Activated naive CD8-positive, alpha-beta T cell treated with anti-CD3 and anti-CD28 coated beads, Interleukin-2, amount 50 U/mL, for 24 hours (primary cell): ENCODE data around the gene NOP16.

ENCODE experiments used
- ATAC-seq: fragments of 150-1000 bp; cut with Tn5 transposase; one replicate; pipeline ENCODE4 v1.10.0; 2021
- DNase-seq: peaks from one replicate; pipeline ENCODE4 v3.0.0; 2021
- H3K27ac Mint-ChIP-seq: one replicate; pipeline ENCODE4 v1.8.0; 2021; ENCODE audit warnings: mild to moderate bottlenecking, mixed read lengths
- H3K27me3 Mint-ChIP-seq: one replicate; pipeline ENCODE4 v1.8.0; 2021; ENCODE audit warnings: mixed read lengths
- H3K36me3 Mint-ChIP-seq: one replicate; pipeline ENCODE4 v1.8.0; 2021; ENCODE audit warnings: low read depth, mixed read lengths
- H3K4me1 Mint-ChIP-seq: one replicate; pipeline ENCODE4 v1.8.0; 2021; ENCODE audit warnings: mixed read lengths
- H3K4me3 Mint-ChIP-seq: one replicate; pipeline ENCODE4 v1.8.0; 2021; ENCODE audit warnings: mild to moderate bottlenecking, moderate library complexity, mixed read lengths
- H3K9me3 Mint-ChIP-seq: one replicate; pipeline ENCODE4 v1.8.0; 2021; ENCODE audit warnings: mixed read lengths

The NOP16 gene

DNA sequence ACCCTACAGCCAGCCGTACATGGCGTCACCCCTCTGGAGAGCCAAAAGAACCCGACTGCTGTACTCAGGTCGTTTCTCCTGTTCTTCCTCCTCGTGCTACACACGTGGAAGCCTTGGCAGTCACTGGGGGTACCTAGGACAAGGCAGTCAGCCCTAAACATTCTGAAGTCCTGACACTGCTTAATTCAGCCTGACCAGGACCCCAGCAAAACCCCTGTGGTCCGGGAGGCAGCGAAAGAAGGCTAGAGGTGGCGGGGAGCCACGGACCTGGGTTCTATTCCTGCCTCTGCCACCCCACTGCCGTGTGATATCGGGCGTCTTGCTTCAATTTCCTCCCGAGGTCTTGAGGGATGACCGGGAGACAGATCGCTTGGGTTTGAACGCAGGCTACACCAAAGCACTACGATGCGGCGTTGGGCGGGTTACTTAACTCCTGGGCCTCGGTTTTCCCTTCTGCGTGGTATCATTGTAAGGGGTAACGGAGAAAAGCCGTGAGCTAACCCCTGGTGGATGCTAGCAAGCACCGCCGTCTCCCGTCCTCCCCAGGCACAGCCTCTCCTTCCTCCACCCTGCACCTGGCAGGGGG is 23.5 kb downstream of the NOP16 start:
- ATAC-seq (no peak), DNase-seq (no peak)
- Mint-ChIP-seq H3K36me3 (peaks cover 17% of the 10 kb centered on the region), H3K27me3 (no peaks in the 10 kb centered on the region), H3K4me1 (peaks cover 31% of the 10 kb centered on the region), H3K4me3 (peak overlapping the region; percentile 76), H3K9me3 (no peaks in the 10 kb centered on the region), H3K27ac (peak overlapping the region; percentile 77)

DNA sequence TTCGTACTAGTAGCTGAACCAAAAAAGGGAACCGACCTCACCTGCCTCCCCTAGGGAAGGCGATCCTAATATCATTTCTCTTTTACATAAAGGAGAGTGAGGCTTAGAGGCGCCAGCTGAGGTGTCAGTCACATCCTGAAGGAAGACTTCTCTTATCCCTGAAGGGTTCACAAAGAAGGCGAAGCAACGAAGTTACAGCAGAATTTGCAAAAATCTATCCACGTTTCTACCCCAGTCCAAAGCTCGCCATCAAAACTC is 26.2 kb downstream of the NOP16 start:
- no peak for DNase-seq
- Mint-ChIP-seq H3K9me3 (no peaks in the 10 kb centered on the region), H3K4me3 (peak overlapping the region; percentile 96), H3K27ac (peak overlapping the region; percentile 94), H3K27me3 (no peaks in the 10 kb centered on the region), H3K4me1 (peaks cover 38% of the 10 kb centered on the region), H3K36me3 (peaks cover 20% of the 10 kb centered on the region)
- no peak for ATAC-seq

DNA sequence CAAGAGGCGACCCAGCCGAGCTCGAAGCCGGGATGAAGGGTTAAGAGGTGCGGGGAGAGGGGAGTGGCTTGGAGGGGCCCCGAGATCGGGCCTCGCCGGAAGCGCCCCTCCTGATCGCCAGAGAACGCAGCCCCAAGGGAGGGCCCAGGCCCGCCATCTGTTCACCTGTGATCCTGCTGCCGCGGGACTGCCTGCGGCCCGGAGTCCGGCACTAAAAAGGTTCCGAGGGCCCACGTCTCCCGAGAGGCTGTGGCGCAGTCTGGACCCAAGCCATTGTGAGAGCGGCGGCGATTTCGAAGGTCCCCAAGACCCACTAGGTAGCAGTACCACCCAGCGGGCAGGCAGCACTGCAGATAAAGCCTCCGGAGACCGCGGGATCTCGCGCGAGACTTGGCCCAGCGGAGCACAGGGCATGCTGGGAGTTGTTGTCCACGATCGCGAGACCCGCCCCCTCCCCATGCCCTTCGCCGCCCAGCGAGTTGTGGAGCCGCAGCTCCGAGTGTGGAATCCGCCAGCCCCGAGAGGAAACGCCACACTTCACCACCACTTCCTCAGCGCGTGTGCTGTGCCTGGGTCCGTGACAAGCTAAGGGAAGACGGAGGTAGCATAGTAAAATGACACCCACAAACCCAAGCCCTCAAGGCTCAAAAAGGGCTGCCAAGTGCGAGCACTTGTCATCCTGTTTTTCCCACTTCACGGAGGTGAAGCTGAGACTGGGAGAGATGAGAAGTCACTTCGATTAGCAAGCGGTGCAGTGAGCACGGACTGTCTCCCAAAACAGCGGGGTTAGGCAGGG is 26.8 kb downstream of the NOP16 start, which contains the start of gene KIAA1191:
TSS of gene KIAA1191 (minus strand) at position 328 of the 796 bp plus-strand sequence. CDS start 2,256 bp downstream, outside the sequence.
- Mint-ChIP-seq H3K27ac (peak within 1 kb of the TSS; percentile 94), H3K4me3 (peak within 1 kb of the TSS; percentile 96), H3K4me1 (peaks cover 36% of the 10 kb centered on the region), H3K9me3 (no peaks in the 10 kb centered on the region), H3K36me3 (peaks cover 17% of the 10 kb centered on the region), H3K27me3 (no peaks in the 10 kb centered on the region)
- ATAC-seq: peak; percentile 93
- peak; percentile 93 for DNase-seq

DNA sequence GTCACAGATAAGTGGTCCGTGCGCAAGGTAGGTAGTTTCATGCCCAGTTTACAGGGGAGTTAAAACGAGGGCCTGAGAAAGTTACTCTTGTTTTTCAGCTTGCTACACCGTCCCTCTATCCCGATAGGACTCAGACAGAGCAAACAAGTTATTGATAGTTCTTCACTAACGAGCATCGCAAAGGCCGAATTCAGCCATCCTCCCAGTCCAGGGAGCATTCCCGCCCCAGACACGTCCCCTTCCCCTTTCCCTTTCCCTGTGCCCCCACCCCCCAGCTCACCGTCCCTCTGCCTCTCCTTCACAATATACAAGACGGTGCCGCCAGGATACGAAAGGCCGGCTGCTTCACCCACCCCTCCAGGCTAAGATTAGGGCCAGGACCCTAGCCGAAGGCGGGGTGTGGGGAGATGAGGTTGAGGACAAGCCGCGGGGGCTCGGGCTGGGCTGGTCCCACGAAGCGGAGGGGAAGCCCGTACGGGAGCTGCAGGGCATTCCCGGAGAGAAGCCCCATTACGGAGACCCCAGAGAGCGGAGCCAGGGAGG is 27.4 kb downstream of the NOP16 start:
- peak overlapping the region; percentile 96 for H3K4me3 Mint-ChIP-seq
- peaks cover 35% of the 10 kb centered on the region for H3K4me1 Mint-ChIP-seq
- H3K27ac Mint-ChIP-seq: peak overlapping the region; percentile 94
- no peaks in the 10 kb centered on the region for H3K27me3 Mint-ChIP-seq
- H3K36me3 Mint-ChIP-seq: peaks cover 15% of the 10 kb centered on the region
- ATAC-seq (no peak), DNase-seq (peak; percentile 15)
- no peaks in the 10 kb centered on the region for H3K9me3 Mint-ChIP-seq

DNA sequence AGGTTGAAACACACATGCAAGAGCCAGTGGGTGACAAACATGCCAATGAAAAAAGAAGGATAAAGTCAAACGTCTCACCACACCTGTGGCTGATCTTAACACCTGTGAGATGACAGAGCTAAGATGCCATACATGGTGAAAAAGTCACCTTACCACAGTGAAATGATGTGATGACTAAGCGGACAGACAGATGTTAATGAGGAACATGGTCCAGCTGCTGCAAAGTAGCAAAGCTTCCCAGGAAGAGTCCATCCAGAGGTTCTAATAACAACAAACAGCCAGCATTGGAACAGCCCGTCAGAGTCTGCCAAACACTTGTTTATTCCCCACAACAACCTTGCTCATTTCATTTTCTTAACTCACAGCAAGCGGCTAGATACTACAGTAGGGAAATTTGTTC is 28.7 kb downstream of the NOP16 start:
- Mint-ChIP-seq H3K27me3 (no peaks in the 10 kb centered on the region), H3K36me3 (peaks cover 19% of the 10 kb centered on the region), H3K9me3 (no peaks in the 10 kb centered on the region), H3K4me1 (peaks cover 36% of the 10 kb centered on the region), H3K4me3 (peak overlapping the region; percentile 96), H3K27ac (peak overlapping the region; percentile 56)
- DNase-seq: no peak
- ATAC-seq: no peak

DNA sequence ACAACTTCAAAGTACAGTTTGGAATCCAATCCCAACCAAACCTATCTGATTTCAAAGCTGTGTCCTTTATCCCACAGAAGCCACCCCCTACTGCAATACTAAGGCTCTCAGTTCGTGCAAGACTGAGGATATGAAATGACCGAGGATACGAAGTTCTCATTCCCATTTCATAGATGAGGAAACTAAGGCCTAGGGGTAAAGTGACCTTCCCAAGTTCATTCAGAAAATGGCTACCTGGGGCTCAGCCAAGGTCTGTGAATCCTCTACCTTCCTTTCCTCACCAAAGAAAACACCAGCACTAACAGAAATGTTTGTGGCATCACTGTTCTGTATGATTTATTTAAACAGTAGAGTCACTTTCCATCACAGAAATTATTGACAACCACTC is 32.2 kb downstream of the NOP16 start:
- H3K4me3 Mint-ChIP-seq: no peak overlapping the region
- ATAC-seq (no peak), DNase-seq (no peak)
- H3K4me1 Mint-ChIP-seq: peaks cover 26% of the 10 kb centered on the region
- peaks cover 30% of the 10 kb centered on the region for H3K36me3 Mint-ChIP-seq
- no peak overlapping the region for H3K27ac Mint-ChIP-seq
- no peaks in the 10 kb centered on the region for H3K27me3 Mint-ChIP-seq
- no peaks in the 10 kb centered on the region for H3K9me3 Mint-ChIP-seq

DNA sequence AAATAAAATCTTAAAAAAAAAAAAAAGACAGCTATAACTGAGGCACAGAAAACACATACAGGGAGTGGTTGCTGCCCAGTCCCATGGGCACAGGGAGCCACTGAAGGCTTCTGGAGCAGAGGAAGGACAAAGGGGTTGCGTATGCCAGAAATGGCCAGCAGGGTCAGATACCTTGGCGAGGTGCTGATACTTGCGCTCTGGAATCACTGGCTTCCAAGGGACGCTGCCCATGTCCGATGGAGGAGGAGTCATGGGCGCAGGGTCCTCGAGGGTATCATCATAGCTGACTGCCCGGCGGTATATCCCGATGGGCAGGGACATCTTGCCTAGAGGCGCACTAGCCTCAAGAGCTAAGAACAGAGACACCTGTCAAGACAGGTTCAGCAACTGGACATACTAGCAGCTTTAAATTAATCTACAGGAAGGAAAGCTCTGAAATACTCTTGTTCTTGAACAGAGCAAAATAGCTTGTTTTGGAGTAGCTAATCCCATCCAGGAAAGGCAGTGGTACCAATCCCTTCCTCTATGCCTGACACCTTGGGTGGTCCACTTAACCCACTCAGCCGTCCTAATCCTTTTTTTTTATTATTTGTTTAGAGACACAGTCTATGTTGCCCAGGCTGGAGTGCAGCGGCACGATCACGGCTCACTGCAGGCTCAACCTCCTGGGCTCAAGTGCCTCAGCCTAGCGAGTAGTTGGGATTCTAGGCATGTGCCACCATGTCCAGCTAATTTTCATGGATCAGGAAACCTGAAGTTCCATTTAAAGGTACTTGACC is 32.8 kb downstream of the NOP16 start:
- no peaks in the 10 kb centered on the region for H3K9me3 Mint-ChIP-seq
- peaks cover 30% of the 10 kb centered on the region for H3K36me3 Mint-ChIP-seq
- H3K27ac Mint-ChIP-seq: no peak overlapping the region
- H3K4me1 Mint-ChIP-seq: peaks cover 26% of the 10 kb centered on the region
- DNase-seq (no peak), ATAC-seq (no peak)
- H3K27me3 Mint-ChIP-seq: no peaks in the 10 kb centered on the region
- no peak overlapping the region for H3K4me3 Mint-ChIP-seq

DNA sequence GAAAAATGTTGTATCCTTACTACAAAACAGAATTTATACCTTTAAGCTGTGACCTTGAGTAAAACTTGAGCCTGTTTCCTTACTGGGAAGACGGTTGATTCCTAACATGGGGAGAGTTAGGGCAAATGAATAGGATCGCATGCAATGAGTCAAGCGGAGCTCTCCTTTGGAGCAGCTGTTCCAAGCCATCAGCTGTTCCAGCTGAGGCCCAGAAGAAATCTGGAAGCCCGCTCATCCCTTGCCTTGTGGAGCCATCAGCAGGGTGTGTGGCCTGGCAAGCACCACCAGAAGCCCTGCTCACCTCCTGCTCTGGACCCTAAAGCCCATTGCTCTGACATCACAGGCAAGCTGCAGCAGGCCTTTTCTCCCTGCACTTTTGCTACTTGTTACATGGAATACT is 34.9 kb downstream of the NOP16 start:
- Mint-ChIP-seq H3K27ac (no peak overlapping the region), H3K9me3 (no peaks in the 10 kb centered on the region), H3K4me3 (no peak overlapping the region), H3K4me1 (peaks cover 19% of the 10 kb centered on the region), H3K36me3 (peaks cover 34% of the 10 kb centered on the region), H3K27me3 (no peaks in the 10 kb centered on the region)
- ATAC-seq: no peak
- no peak for DNase-seq

DNA sequence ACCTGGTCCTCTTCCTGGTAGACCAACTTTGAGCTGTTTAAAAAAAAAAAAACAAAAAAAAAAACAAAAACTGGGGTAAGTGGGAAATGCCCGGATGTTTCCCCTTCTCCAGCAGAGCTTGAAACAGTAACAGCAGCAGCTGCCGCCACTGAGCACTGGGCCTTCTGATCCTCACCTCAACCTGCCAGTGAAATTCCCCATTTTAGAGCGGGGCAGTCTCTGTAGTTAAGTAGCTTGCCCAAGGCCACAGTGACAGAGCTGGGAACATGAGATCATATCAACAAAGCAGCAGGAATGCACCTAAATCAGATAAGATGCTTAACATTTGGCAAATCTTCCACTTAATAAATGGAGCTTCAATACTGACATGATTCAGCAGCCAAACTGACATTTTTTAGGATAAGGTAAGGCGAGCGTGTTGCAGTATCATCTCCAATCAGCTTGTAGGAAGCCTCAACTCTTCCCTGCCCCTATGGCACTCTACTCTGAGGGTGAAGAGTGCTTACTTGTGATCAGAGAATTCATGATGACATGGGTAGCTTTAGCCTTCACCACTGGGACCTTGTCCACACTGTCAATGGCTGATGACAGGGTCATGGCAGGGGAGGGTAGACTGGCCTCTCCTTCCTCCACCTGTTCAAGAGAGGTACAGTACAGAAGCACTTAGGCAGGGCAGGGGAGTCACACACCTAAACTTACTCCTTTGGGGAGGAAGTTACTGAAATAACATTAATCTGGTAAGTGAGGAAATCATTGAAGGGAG is 36.1 kb downstream of the NOP16 start:
- H3K36me3 Mint-ChIP-seq: peaks cover 36% of the 10 kb centered on the region
- no peak overlapping the region for H3K4me3 Mint-ChIP-seq
- peak overlapping the region; percentile 47 for H3K27ac Mint-ChIP-seq
- no peaks in the 10 kb centered on the region for H3K9me3 Mint-ChIP-seq
- no peaks in the 10 kb centered on the region for H3K27me3 Mint-ChIP-seq
- ATAC-seq: no peak
- H3K4me1 Mint-ChIP-seq: peaks cover 10% of the 10 kb centered on the region
- no peak for DNase-seq

DNA sequence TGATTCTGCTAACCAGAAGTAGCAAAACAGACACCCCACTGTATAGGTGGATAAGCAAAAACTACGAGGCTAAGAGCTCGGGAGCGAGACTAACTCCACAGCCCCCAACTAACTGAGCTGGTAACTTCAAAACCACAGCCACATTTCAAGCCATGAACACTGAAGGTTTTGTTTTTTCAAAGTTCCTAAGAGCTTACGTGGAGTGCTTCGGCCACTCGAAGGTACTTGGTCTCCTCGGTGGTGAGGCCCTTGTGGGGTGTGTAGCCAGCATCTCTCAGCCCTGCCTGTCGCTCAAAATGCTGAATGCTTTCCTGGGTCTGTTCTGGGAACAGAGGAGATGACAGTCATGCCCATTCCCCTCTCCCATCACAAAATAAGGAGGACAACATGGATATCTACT is 38.0 kb downstream of the NOP16 start:
- peaks cover 8% of the 10 kb centered on the region for H3K4me1 Mint-ChIP-seq
- H3K36me3 Mint-ChIP-seq: peaks cover 45% of the 10 kb centered on the region
- DNase-seq: no peak
- no peaks in the 10 kb centered on the region for H3K27me3 Mint-ChIP-seq
- H3K4me3 Mint-ChIP-seq: no peak overlapping the region
- no peak for ATAC-seq
- peak overlapping the region; percentile 59 for H3K27ac Mint-ChIP-seq
- H3K9me3 Mint-ChIP-seq: no peaks in the 10 kb centered on the region

DNA sequence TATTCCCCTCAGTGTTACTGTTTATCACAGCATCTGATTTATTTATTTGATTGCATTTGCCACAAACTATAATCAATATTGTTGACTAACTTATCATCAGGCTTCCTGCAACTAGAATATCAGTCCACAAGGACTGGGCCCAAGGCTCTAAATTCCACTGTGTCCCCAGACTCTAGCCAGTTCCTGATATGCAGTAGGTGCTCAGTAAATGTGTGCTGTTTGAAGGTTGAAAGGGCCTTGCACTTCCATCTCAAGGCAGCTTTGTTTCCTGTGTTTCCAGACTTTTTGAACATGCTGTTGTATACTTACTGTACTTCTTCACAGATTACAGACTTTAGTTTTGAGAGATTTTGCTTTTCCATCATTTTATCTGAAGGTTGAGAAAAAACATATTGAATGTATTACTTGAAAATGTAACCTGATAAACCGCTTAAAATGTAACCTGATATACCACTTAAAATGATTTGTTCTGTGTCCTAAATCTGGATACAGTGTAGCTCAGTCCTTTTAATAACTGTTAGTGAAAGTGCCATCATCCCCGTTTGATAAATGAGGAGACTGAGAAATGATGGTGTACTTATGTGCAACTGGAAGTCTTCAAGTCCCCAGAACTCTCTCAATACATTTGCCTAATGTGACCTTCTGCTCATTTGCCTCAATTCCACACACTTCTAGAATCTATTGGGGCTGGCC is 45.5 kb downstream of the NOP16 start:
- no peaks in the 10 kb centered on the region for H3K4me1 Mint-ChIP-seq
- ATAC-seq: no peak
- DNase-seq: no peak
- no peaks in the 10 kb centered on the region for H3K9me3 Mint-ChIP-seq
- no peak overlapping the region for H3K4me3 Mint-ChIP-seq
- H3K36me3 Mint-ChIP-seq: peaks cover 25% of the 10 kb centered on the region
- no peaks in the 10 kb centered on the region for H3K27me3 Mint-ChIP-seq
- H3K27ac Mint-ChIP-seq: no peak overlapping the region

DNA sequence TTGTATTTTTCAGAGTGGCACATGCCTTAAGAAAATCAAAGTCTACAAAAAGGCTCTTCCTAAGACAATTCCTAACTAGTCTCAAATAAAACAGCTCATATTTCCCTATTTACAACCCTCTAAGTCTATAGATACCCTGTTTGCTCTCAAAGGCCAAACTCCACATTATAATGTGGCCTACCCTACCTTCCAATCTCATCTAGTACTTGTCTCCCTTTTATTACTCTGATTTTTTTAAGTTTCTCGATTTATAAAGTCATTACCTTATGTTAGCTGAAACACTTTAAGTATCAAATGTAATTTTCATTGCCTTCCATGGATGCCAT is 46.3 kb downstream of the NOP16 start:
- Mint-ChIP-seq H3K4me1 (no peaks in the 10 kb centered on the region), H3K27ac (no peak overlapping the region), H3K27me3 (no peaks in the 10 kb centered on the region), H3K4me3 (no peak overlapping the region), H3K9me3 (no peaks in the 10 kb centered on the region), H3K36me3 (peaks cover 20% of the 10 kb centered on the region)
- no peak for DNase-seq
- no peak for ATAC-seq

DNA sequence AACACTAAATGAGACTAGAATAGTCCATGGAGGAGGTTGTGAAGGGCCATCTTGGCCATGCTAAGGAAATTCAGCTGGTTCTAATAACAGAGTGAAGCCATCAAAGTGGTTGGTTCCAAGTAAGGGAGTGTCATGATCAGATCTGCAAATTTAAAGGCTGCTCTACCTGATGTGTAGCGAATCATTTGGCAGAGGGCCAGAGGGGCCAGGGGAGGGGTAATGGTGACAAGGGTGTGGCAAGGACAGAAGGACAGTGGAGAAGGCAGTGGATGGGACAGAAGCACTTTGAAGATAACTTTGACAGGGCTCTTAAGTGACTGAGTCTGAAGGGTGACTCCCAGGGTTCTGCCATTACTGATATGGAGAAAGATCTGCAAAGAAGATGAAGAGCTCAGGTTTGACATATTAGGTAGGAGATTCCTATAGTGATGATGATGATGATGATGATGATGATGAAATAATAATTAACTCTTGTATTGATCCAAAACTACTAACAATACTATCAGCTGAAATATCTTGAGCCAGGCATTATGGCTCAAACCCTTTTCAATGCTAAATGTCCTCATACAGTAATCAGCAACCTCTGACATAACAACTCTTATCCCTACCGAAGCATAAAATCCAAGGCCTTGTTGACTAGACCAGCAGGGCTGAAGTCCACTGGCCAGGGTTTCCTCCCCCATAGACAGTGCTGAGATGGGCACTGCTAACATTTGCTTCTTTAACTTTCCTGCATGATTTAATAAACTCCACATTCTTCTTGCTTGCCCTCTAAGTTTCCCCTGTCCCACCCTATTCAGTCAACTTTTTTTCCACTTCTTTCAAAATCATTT is 46.9 kb downstream of the NOP16 start:
- ATAC-seq: no peak
- no peaks in the 10 kb centered on the region for H3K4me1 Mint-ChIP-seq
- no peak overlapping the region for H3K4me3 Mint-ChIP-seq
- peak overlapping the region; percentile 29 for H3K27ac Mint-ChIP-seq
- no peaks in the 10 kb centered on the region for H3K27me3 Mint-ChIP-seq
- peaks cover 22% of the 10 kb centered on the region for H3K36me3 Mint-ChIP-seq
- H3K9me3 Mint-ChIP-seq: no peaks in the 10 kb centered on the region
- DNase-seq: no peak
